Colonic mucosa (tissue), 4 donors: ENCODE measurements around the gene ASB14. TPM values are rescaled to one million over a fixed set of nuclear protein-coding genes. Genes with fewer than 3 reads are reported as not detected.

ENCODE experiments used
- DNase-seq: peaks from one replicate; pipeline ENCODE4 v3.0.0-alpha.2; 2020
- H3K27ac ChIP-seq: fragments of 200-600 bp; one replicate; pipeline ENCODE4 v1.8.0; 2021
- H3K27me3 ChIP-seq: fragments of 200-600 bp; one replicate; pipeline ENCODE4 v1.8.0; 2021
- H3K36me3 ChIP-seq: fragments of 200-600 bp; one replicate; pipeline ENCODE4 v1.8.0; 2021
- H3K4me1 ChIP-seq: fragments of 200-600 bp; one replicate; pipeline ENCODE4 v1.8.0; 2021; ENCODE audit warnings: mild to moderate bottlenecking
- H3K4me3 ChIP-seq: fragments of 200-600 bp; one replicate; pipeline ENCODE4 v1.8.0; 2021
- H3K9ac ChIP-seq, 2 donors: one replicate each; pipeline ENCODE4 v1.7.0; 2013; ENCODE audit warnings: control low read depth in 2 of 2, low read depth in 2 of 2, low read length in 2 of 2
- H3K9me3 ChIP-seq: fragments of 200-600 bp; one replicate; pipeline ENCODE4 v1.8.0; 2021
- intact Hi-C: fragments of 100-400 bp; cut with DNase I; formaldehyde crosslinking; loops from one replicate; pipeline ENCODE4 v1.14.1; 2022
- total RNA-seq, 2 donors: library from RNA; stranded (reverse); fragmentation: NEBNext Ultra II Directional in 1 of 2; extraction: Animal tissue kit (Norgen Biotek cat#: 25700) in 1 of 2; gene quantifications; one replicate each; pipeline ENCODE4 v1.2.1, GENCODE V29; 2021
- TF ChIP-seq, protein P1 (sequence below): fragments of 200-600 bp; IDR thresholded peaks from one replicate; pipeline ENCODE4 v1.8.0; 2022; ENCODE audit warnings: antibody characterized with exemption, mild to moderate bottlenecking
- donor health status: healthy.
- donor health status: DM: no; HTN: no; CAD: no.
- donor health status: DM: no; HTN: no; CAD: no.

Gene ASB14
- total RNA-seq, 2 donors from 2014 or later = not detected

DNA sequence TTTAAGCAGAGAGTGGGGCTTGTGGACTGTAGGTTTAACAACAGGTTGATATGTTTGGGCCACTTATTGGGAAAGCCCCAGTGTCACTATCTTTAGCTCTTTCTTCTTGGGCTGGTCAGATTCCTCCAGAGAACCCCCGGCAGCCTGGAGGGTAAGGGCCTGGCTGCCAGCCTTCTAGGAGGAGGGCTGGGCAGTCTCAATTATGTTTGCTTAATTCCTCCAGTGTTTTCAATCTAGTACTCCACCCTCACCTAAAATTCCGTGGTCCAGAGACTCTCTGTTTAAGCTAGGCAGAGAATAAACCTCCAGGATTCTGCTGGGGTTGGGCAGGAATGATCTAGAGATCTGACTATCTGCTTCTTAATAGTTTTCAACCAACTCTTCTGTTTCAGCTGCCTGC, 5.3 kb downstream of the ASB14 start:
- H3K36me3 ChIP-seq = no peaks in the 10 kb centered on the region
- no peaks in the 10 kb centered on the region for H3K27me3 ChIP-seq
- no peak for DNase-seq
- TF ChIP-seq, protein P1, sequence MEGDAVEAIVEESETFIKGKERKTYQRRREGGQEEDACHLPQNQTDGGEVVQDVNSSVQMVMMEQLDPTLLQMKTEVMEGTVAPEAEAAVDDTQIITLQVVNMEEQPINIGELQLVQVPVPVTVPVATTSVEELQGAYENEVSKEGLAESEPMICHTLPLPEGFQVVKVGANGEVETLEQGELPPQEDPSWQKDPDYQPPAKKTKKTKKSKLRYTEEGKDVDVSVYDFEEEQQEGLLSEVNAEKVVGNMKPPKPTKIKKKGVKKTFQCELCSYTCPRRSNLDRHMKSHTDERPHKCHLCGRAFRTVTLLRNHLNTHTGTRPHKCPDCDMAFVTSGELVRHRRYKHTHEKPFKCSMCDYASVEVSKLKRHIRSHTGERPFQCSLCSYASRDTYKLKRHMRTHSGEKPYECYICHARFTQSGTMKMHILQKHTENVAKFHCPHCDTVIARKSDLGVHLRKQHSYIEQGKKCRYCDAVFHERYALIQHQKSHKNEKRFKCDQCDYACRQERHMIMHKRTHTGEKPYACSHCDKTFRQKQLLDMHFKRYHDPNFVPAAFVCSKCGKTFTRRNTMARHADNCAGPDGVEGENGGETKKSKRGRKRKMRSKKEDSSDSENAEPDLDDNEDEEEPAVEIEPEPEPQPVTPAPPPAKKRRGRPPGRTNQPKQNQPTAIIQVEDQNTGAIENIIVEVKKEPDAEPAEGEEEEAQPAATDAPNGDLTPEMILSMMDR = no peak
- H3K4me1 ChIP-seq = no peaks in the 10 kb centered on the region
- no peak overlapping the region for H3K27ac ChIP-seq
- intact Hi-C loops = no loop called here
- H3K4me3 ChIP-seq = no peak overlapping the region
- no peaks in the 10 kb centered on the region for H3K9me3 ChIP-seq
- no peak overlapping the region for H3K9ac ChIP-seq

DNA sequence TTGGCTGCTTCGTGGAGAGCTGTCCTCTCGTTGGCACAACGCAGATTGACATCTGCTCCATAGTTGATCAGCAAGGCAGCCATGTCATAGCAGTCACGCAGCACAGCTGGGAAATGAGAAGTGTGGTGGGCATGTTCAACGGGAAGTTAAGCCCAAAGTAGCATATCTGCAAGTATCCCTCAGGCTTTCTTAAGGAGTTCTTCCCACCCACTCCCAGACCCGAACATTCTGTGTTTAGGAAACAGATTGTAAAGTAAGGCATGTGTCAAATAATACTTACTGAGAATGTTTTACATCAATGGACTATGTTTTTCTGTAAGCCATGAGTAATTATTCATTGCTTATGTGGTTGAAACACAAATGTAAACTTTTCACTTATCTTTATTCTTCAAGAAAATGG, 9.2 kb downstream of the ASB14 start:
- intact Hi-C loops = no loop called here

DNA sequence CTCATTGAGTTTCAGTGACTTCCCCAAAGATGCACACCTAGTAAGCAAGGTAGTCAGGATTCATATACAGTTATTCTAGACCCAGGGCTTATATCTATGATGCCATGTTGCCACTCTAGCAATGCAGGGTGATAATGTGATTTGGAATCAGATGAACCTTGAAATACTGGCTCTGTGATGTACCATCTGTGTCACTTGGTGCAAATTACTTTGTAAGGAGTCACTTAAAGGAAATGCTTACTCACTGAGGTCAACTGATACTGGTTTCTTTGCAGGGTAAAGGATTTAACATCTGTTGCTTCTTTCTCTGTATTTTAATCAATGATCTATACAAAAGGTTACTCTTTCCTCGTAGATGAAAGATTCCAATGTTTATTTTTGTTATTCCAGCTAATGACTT, 10.8 kb downstream of the ASB14 start:
- Histone ChIP-seq H3K9ac (no peak overlapping the region), H3K4me1 (no peaks in the 10 kb centered on the region), H3K27me3 (no peaks in the 10 kb centered on the region), H3K27ac (no peak overlapping the region), H3K4me3 (no peak overlapping the region), H3K36me3 (no peaks in the 10 kb centered on the region), H3K9me3 (no peaks in the 10 kb centered on the region)
- no peak for DNase-seq
- intact Hi-C loops = no loop called here
- TF ChIP-seq, protein P1 = no peak

More for the DNA sequence above, 9.2 kb downstream of the ASB14 start:
- no peaks in the 10 kb centered on the region for H3K9me3 ChIP-seq
- H3K4me3 ChIP-seq = no peak overlapping the region
- H3K4me1 ChIP-seq = no peaks in the 10 kb centered on the region
- TF ChIP-seq, protein P1 = no peak
- H3K27me3 ChIP-seq = no peaks in the 10 kb centered on the region
- H3K27ac ChIP-seq = no peak overlapping the region
- H3K9ac ChIP-seq = no peak overlapping the region
- no peak for DNase-seq
- H3K36me3 ChIP-seq = no peaks in the 10 kb centered on the region

DNA sequence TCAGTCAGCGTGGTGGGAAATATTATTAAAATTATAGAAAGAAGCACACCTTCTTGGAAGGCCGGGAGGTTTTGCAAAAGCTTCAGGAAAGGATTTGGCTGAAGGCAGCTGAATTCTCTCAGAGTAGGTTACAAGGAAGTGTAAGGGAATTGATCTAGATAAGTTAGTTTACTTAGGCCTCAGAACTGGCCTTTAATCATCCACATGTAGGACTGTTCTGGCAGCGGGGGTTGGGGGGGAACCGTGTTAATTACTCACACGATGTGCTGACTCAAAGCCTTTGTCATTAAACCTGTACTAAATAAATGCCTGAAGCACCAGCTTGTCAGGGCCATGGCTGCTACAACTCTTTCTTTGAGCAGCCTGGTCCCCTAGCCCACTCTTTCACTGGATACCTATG, 12.8 kb downstream of the ASB14 start:
- no peak overlapping the region for H3K9ac ChIP-seq
- H3K9me3 ChIP-seq = no peaks in the 10 kb centered on the region
- TF ChIP-seq, protein P1 = no peak
- H3K4me3 ChIP-seq = no peak overlapping the region
- no peaks in the 10 kb centered on the region for H3K36me3 ChIP-seq
- no peak overlapping the region for H3K27ac ChIP-seq
- H3K27me3 ChIP-seq = no peaks in the 10 kb centered on the region
- no peak for DNase-seq
- no peaks in the 10 kb centered on the region for H3K4me1 ChIP-seq
- intact Hi-C loops = no loop called here

DNA sequence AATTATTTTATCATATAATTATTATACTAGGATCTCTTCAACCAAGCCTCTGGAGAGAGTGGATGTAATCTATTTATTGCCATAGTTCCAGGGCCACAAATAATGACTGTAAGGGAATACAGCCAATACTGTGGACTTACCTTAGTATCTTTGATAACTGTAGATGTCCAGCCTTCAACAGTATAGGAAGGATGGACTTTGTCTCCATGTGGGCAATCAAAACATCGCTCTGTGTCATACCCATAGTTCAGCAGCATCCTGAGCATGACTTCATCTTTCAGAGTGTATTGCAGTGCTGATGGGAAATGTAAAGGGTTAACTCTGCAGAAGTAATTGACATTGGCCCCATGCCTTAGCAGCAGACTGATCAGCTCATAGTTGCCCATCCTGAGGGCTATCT, 14.2 kb downstream of the ASB14 start:
- TF ChIP-seq, protein P1 = no peak
- intact Hi-C loops = no loop called here
- DNase-seq = no peak
- no peaks in the 10 kb centered on the region for H3K9me3 ChIP-seq
- H3K27me3 ChIP-seq = no peaks in the 10 kb centered on the region
- H3K9ac ChIP-seq = no peak overlapping the region
- no peaks in the 10 kb centered on the region for H3K4me1 ChIP-seq
- no peaks in the 10 kb centered on the region for H3K36me3 ChIP-seq
- no peak overlapping the region for H3K27ac ChIP-seq
- H3K4me3 ChIP-seq = no peak overlapping the region

DNA sequence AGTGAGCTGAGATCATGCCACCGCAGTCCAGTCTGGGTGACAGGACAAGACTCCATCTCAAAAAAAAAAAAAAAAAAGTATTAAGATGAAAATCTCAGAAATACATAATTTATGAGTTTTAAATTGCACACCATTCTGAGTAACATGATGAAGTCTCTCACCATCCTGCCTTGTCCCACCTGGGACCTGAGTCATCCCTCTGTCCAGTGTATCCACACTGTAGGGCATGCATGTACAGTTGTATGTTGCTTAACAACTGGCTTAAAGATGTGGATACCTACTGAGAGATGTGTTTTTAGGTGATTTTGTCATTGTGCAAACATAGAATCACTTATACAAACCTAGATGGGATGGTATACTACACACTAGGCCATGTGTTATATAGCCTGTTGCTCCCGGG, 17.1 kb downstream of the ASB14 start:
- Histone ChIP-seq H3K4me3 (no peak overlapping the region), H3K4me1 (no peaks in the 10 kb centered on the region), H3K36me3 (no peaks in the 10 kb centered on the region), H3K27me3 (no peaks in the 10 kb centered on the region), H3K9me3 (no peaks in the 10 kb centered on the region), H3K9ac (no peak overlapping the region), H3K27ac (no peak overlapping the region)
- TF ChIP-seq, protein P1 = no peak
- no peak for DNase-seq
- intact Hi-C loops = no loop called here
